Hepatocyte (in vitro differentiated cells): Measurements from ENCODE around the gene FRMD3.

Source experiments
- EZH2 ChIP-seq: fragments of 200-600 bp; sonication (generic); IDR thresholded peaks from 2 replicates; pipeline ENCODE4 v1.6.1; 2016; ENCODE audit warnings: antibody characterized with exemption, mild to moderate bottlenecking, borderline replicate concordance
- EZH2phosphoT487 ChIP-seq: fragments of 200-600 bp; sonication (generic); IDR thresholded peaks from one replicate; pipeline ENCODE4 v1.6.1; 2018; ENCODE audit warnings: antibody characterized with exemption, mild to moderate bottlenecking, low read depth, moderate library complexity; ENCODE audit not compliant: unreplicated experiment, severe bottlenecking
- TF ChIP-seq, protein P1 (sequence below): fragments of 200-600 bp; sonication (generic); IDR thresholded peaks from 2 replicates; pipeline ENCODE4 v1.5.1; 2016; ENCODE audit warnings: antibody characterized with exemption, mild to moderate bottlenecking; ENCODE audit not compliant: poor library complexity

DNA sequence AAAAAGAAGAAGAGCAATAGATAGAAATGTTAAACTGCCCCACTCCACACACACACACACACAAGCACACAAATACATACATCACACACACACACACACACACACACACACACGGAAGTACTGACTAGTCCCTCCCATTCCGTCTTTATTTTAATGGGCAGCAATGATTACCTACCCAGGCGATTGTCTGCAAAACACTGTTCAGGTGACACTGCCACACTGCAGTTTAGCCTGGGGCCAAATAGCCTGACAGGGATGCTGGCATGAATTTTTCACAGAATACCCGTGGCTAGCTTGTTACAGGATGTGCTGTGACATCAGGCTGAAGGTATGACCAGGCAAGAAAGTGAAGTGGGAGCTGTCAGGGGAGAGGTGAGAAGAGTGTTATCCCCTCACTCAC, 86.9 kb downstream of the FRMD3 start:
- TF ChIP-seq, protein P1, sequence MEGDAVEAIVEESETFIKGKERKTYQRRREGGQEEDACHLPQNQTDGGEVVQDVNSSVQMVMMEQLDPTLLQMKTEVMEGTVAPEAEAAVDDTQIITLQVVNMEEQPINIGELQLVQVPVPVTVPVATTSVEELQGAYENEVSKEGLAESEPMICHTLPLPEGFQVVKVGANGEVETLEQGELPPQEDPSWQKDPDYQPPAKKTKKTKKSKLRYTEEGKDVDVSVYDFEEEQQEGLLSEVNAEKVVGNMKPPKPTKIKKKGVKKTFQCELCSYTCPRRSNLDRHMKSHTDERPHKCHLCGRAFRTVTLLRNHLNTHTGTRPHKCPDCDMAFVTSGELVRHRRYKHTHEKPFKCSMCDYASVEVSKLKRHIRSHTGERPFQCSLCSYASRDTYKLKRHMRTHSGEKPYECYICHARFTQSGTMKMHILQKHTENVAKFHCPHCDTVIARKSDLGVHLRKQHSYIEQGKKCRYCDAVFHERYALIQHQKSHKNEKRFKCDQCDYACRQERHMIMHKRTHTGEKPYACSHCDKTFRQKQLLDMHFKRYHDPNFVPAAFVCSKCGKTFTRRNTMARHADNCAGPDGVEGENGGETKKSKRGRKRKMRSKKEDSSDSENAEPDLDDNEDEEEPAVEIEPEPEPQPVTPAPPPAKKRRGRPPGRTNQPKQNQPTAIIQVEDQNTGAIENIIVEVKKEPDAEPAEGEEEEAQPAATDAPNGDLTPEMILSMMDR = no peak
- TF ChIP-seq EZH2phosphoT487 = no peak
- TF ChIP-seq EZH2 = no peak
